Prostate gland (tissue), 2 donors: ENCODE measurements around the gene GPX4. TPM values are rescaled to one million over a fixed set of nuclear protein-coding genes. Genes with fewer than 3 reads are reported as not detected.
"Not testable (repeated sequence)": the region's sequence is repeated elsewhere in the genome, so short reads cannot be mapped to it uniquely, and the experiment has no call there.

Experiments used
- DNase-seq: peaks from one replicate; pipeline ENCODE4 v3.0.0-alpha.2; 2019; ENCODE audit warnings: low spot score
- H3K27ac ChIP-seq, 2 donors: fragments of 200-600 bp; sonication (generic); 2 replicates each; pipeline ENCODE4 v1.5.1; 2017 to 2019
- H3K27me3 ChIP-seq: fragments of 200-600 bp; sonication (generic); replicated peaks from 2 replicates; pipeline ENCODE4 v1.5.1; 2019; ENCODE audit not compliant: insufficient read depth
- H3K36me3 ChIP-seq, 2 donors: fragments of 200-600 bp; sonication (generic); 1 replicate in 1 of 2; 2 replicates in 1 of 2; pipeline versions ENCODE4 v1.5.1 to v1.8.1; 2017 to 2019
- H3K4me1 ChIP-seq: fragments of 200-600 bp; sonication (generic); replicated peaks from 2 replicates; pipeline ENCODE4 v1.5.1; 2019
- H3K4me3 ChIP-seq, 2 donors: fragments of 200-600 bp; sonication (generic); 2 replicates each; pipeline ENCODE4 v1.5.1; 2017 to 2019
- H3K9me3 ChIP-seq: fragments of 200-600 bp; sonication (generic); 2 replicates; pipeline ENCODE4 v1.5.1; 2017
- POLR2A ChIP-seq: fragments of 450-650 bp; IDR thresholded peaks from one replicate; pipeline ENCODE4 v1.6.1; 2016; ENCODE audit warnings: antibody characterized with exemption, mild to moderate bottlenecking
- POLR2AphosphoS5 ChIP-seq: sonication (generic); formaldehyde crosslinking; IDR thresholded peaks from one replicate; pipeline ENCODE4 v1.6.1; 2017; ENCODE audit warnings: antibody characterized with exemption
- WGBS: methylation state at CpG from one replicate; pipeline ENCODE4 v1.1.5; 2018; 5-methylcytosine and 5-hydroxymethylcytosine counted together
- intact Hi-C: fragments of 100-400 bp; cut with DNase I; formaldehyde crosslinking; loops from one replicate; pipeline ENCODE4 v1.14.2; 2022
- total RNA-seq, 2 donors: library from RNA; depleted of rRNA; stranded (reverse); fragments of >200 nt; gene quantifications; one replicate each; pipeline ENCODE4 v1.1.0, GENCODE V29; 2016
- TF ChIP-seq, protein P1 (sequence below), 4 experiments: fragments of 200-600 bp in 2 of 4; fragments of 450-650 bp in 2 of 4; sonication (generic) in 2 of 4; IDR thresholded peaks; 1 replicate in 3 of 4; 2 replicates in 1 of 4; pipeline ENCODE4 v1.5.1; 2016 to 2019; ENCODE audit warnings: antibody characterized with exemption in 4 of 4, mild to moderate bottlenecking in 2 of 4, moderate library complexity in 2 of 4

The GPX4 gene
- total RNA-seq, 2 donors from 2014 or later = 577 to 627 TPM

DNA sequence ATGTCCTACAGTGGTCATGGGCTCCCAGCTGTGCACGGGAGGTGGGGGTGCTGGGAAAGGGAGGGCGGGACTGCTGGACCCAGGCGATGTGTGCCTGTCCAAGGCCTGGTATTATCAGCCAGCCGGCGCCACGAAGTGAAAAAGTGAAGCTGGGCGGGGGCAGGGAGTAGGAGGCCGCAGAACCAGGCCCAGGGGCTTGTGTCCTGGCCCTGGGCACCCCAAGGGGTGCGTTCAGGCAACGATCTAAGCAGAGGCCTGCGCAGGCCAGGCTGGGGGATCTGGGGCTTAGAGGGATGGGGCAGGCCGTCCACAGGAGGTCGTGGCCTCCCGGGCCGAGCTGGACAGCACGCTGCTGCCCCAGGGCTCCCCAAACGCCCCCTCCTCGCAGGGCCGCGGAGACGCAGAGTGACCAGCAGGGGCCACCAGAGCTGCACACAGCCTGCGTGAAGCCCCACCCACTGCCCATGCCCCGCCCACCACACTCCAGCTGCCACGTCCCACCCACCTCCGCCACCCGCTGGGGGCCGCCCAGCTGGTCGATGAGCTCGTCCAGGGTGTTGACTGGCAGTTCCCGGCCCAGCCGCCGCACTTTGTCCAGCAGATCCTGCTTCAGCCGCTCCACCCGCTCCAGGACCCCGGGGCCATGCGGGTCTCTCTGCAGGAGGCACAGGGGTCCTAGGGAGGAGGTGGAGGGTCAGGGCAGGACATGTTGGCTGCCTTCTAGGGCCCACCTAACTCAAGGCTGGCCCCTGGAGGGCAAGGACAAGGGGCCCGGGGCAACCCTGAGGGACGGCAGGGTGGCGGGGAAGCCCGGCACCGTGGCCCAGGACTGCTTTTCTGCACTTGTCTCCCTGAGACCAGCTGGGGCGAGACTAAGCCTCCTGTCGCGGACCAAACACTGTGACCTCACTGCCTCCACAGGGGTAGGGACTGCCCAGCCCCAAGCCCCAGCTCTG lies 9.5 kb downstream of the GPX4 start:
- Histone ChIP-seq H3K4me1 (peaks cover 13% of the 10 kb centered on the region), H3K36me3 (peaks cover 18 to 34% of the 10 kb centered on the region in 2 donors), H3K4me3 (no peak overlapping the region), H3K9me3 (no peaks in the 10 kb centered on the region), H3K27me3 (no peaks in the 10 kb centered on the region), H3K27ac (peak overlapping the region; percentile 87)
- 24% methylated on average over 37 of the region's 44 CpGs for WGBS
- TF ChIP-seq POLR2AphosphoS5 (peak; percentile 87), POLR2A (peak; percentile 48)
- TF ChIP-seq, protein P1, sequence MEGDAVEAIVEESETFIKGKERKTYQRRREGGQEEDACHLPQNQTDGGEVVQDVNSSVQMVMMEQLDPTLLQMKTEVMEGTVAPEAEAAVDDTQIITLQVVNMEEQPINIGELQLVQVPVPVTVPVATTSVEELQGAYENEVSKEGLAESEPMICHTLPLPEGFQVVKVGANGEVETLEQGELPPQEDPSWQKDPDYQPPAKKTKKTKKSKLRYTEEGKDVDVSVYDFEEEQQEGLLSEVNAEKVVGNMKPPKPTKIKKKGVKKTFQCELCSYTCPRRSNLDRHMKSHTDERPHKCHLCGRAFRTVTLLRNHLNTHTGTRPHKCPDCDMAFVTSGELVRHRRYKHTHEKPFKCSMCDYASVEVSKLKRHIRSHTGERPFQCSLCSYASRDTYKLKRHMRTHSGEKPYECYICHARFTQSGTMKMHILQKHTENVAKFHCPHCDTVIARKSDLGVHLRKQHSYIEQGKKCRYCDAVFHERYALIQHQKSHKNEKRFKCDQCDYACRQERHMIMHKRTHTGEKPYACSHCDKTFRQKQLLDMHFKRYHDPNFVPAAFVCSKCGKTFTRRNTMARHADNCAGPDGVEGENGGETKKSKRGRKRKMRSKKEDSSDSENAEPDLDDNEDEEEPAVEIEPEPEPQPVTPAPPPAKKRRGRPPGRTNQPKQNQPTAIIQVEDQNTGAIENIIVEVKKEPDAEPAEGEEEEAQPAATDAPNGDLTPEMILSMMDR (IDR thresholded peaks at IDR 0.05) = peak; percentile 90 to 98 (median 96)
- peak; percentile 95 for DNase-seq
- intact Hi-C loops = loop anchor here (5.0 kb wide), 1 partner anchor 79 kb away; no protein-coding TSS in a partner anchor

DNA sequence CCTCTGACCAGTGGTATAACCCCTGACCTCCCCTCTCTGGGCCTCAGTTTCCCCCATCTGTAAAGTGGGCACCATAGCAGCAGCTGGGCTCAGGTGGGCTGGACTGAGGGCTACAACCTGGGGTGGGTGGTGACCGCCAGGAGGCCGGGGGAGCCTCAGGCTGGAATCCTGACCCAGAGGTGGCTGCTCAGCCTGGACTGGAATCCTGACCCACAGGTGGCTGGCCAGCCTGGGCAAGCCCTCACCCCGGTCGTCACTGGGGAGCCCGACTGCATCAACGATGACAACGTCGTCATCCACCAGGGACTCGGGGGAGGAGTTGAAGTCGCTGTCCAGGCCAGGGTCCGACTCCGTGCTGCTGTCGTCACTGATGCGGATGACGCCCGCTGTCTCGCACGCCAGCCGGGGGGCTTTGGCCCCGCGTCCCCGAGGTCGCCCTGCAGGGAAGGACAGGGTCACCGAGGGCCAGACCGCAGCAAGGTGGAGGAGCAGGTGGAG lies 10.2 kb downstream of the GPX4 start:
- Histone ChIP-seq H3K4me1 (peaks cover 13% of the 10 kb centered on the region), H3K4me3 (no peak overlapping the region), H3K27ac (peak overlapping the region; percentile 87), H3K36me3 (peaks cover 16 to 30% of the 10 kb centered on the region in 2 donors), H3K9me3 (no peaks in the 10 kb centered on the region), H3K27me3 (no peaks in the 10 kb centered on the region)
- 91% methylated on average over 23 of the region's 25 CpGs for WGBS
- DNase-seq = no peak
- intact Hi-C loops = loop anchor here (5.0 kb wide), 1 partner anchor 78 kb away; no protein-coding TSS in a partner anchor
- no peak for TF ChIP-seq POLR2A
- TF ChIP-seq, protein P1 (IDR thresholded peaks at IDR 0.05) = no peak
- TF ChIP-seq POLR2AphosphoS5 = no peak

DNA sequence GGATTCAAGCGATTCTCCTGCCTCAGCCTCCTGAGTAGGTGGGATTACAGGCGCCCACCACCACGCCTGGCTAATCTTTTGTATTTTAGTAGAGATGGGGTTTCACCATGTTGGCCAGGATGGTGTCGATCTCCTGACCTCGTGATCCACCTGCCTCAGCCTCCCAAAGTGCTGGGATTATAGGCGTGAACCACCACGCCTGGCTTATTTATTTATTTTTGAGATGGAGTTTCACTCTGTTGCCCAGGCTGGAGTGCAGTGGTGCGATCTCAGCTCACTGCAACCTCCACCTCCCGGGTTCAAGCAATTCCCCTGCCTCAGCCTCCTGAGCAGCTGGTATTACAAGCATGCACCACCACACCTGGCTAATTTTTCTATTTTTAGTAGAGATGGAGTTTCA lies 10.9 kb downstream of the GPX4 start:
- H3K4me3 ChIP-seq, DNase-seq, H3K9me3 ChIP-seq, H3K27ac ChIP-seq, H3K27me3 ChIP-seq: not testable (repeated sequence)
- 93% methylated on average over 9 of the region's 9 CpGs for WGBS
- Histone ChIP-seq H3K36me3 (peaks cover 23 to 26% of the 10 kb centered on the region in 2 donors), H3K4me1 (peaks cover 13% of the 10 kb centered on the region)
- intact Hi-C loops = loop anchor here (5.0 kb wide), 1 partner anchor 78 kb away; no protein-coding TSS in a partner anchor

DNA sequence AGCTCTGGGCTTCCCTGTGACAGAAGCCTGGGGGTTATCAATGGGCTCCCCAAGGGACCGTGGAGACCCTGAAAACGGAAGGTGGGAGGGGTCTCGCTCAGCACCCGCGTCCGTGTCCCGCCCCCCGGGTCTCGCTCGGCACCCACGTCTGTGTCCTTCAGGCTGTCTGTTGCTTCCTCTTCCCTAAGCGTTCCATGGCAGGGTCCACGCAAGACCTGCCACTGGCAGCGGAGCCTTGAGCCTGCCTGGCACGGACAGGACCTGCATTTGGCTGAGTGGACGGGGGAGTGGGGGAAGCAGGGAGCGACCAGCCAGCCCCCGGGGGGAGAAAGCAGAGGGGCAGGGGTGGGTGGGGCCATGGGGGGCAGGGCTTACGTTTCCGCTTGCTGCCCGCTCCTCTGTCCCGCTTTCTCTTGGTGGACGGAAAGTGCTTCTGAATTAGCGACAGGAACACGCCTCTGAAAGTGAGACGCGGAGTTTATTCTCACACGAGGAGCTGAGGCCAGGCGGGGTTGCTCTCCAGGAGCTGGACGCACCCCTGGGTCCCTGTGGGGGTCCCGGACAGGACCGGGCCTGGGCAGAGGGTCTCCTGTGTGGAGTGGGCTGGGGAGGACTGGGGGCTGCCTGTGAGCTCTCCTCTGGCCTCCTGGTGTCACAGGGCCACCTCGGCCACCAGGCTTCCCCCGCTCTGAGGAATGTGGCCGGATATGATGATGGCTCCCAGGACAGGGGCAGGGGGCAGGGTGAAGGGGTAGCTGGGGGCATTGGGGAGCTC lies 12.0 kb downstream of the GPX4 start:
- Histone ChIP-seq H3K4me3 (no peak overlapping the region), H3K9me3 (no peaks in the 10 kb centered on the region), H3K27ac (no peak overlapping the region), H3K36me3 (peaks cover 21 to 24% of the 10 kb centered on the region in 2 donors), H3K4me1 (peaks cover 13% of the 10 kb centered on the region), H3K27me3 (no peaks in the 10 kb centered on the region)
- TF ChIP-seq POLR2A (no peak), POLR2AphosphoS5 (no peak)
- TF ChIP-seq, protein P1 (IDR thresholded peaks at IDR 0.05) = no peak
- intact Hi-C loops = no loop called here
- DNase-seq = no peak
- 89% methylated on average over 33 of the region's 35 CpGs for WGBS
